ENCODE results near the gene DEFB115.
"Not testable (repeated sequence)": the region's sequence is repeated elsewhere in the genome, so short reads cannot be mapped to it uniquely, and the experiment has no call there.

The DEFB115 gene, protein sequence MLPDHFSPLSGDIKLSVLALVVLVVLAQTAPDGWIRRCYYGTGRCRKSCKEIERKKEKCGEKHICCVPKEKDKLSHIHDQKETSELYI

DNA sequence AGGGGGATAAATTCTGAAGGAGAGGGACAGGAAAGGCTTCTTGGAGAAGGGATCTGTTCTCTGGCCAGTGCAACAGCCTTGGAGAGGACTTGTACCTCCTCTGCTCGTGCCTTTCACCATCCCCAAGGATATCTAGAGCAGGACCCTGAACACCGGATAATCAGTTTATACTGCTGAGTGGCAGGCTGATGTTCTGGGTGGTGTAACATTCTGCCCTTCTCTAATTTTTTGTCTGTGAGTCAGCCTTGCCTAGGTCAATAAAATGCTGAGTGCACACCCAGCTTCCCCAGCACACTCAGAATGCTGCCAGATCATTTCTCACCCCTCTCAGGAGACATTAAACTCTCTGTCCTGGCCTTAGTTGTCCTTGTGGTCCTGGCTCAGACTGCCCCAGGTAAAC is at the start of gene DEFB115:
TSS of gene DEFB115 (plus strand) at position 301 of the 400 bp plus-strand sequence. CDS start at position 301, 0 bp downstream.
- H3K4me3 ChIP-seq, result no peak within 1 kb of the TSS
- no peak for DNase-seq (ENCODE audit: low spot score in 2 of 2)
- no peaks in the 10 kb centered on the region for H3K27me3 ChIP-seq (ENCODE audit: low read depth)
- no peaks in the 10 kb centered on the region for H3K9me3 ChIP-seq
- no peaks in the 10 kb centered on the region for H3K36me3 ChIP-seq (replicated peaks)
- no peaks in the 10 kb centered on the region for H3K4me1 ChIP-seq
- in situ Hi-C loops (cut with MboI; ENCODE audit: low sequenced_read_pairs), result no loop called here

DNA sequence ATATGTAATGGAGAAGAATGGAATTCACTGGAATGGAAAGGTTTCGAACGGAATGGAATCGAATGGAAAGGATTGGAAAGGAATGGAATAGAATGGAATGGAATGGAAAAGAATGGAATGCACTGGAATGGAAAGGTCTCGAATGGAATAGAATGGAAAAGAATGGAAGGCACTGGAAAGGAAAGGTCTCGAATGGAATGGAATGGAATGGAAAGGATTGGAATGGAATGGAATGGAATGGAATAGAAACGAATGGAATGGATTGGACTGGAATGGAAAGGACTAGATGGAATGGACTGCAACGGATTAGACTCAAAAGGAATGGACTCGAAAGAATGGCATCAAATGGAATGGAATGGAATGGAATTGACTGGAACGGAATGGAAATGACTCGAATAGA is 20.5 kb upstream of the DEFB115 start:
- no peak for DNase-seq (ENCODE audit: low spot score in 2 of 2)
- H3K4me3 ChIP-seq, result no peak overlapping the region
- no peaks in the 10 kb centered on the region for H3K4me1 ChIP-seq
- in situ Hi-C loops (cut with MboI; ENCODE audit: low sequenced_read_pairs), result no loop called here
- no peaks in the 10 kb centered on the region for H3K36me3 ChIP-seq (replicated peaks)
- peaks cover 11% of the 10 kb centered on the region for H3K9me3 ChIP-seq
- H3K27me3 ChIP-seq (ENCODE audit: low read depth), result no peaks in the 10 kb centered on the region

DNA sequence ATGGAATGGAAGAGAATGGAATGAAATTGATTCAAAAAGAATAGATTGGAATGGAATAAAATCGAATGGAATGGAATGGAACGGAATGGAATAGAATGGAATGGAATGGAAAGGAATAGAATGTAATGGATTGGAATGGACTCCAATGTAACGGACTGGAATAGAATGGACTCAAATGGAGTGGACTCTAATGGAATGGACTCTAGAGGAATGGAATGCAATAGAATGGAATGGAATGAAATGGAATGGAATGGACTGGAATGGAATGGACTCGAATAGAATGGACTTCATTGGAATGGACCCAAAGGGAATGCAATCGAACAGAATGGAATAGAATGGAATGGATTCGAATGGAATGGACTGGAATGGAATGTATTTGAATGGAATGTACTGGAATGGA is 19.7 kb upstream of the DEFB115 start:
- H3K27me3 ChIP-seq (ENCODE audit: low read depth), result no peaks in the 10 kb centered on the region
- DNase-seq (ENCODE audit: low spot score in 2 of 2), result no peak
- in situ Hi-C loops (cut with MboI; ENCODE audit: low sequenced_read_pairs), result no loop called here
- H3K4me1 ChIP-seq, result no peaks in the 10 kb centered on the region
- H3K9me3 ChIP-seq, result peaks cover 12% of the 10 kb centered on the region
- no peaks in the 10 kb centered on the region for H3K36me3 ChIP-seq (replicated peaks)
- no peak overlapping the region for H3K4me3 ChIP-seq

DNA sequence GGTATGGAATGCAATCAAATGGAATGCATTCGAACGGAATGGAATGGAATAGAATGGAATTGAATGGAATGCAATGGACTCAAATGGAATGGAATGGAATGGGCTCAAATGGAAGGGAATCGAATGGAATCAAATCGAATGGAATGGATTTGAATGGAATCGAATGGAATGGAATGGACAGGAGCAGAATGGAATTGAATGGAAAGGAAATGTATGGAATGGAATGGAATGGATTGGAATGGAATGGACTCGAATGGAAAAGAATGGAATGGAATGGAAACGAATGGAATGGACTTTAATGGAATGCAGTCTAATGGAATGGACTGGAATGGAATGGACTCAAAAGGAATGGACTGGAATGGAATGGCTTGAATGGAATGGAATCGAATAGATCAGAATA is 18.3 kb upstream of the DEFB115 start:
- Histone ChIP-seq H3K27me3 (ENCODE audit: low read depth) (no peaks in the 10 kb centered on the region), H3K36me3 (replicated peaks) (no peaks in the 10 kb centered on the region), H3K4me1 (no peaks in the 10 kb centered on the region), H3K4me3 (no peak overlapping the region), H3K9me3 (peaks cover 9% of the 10 kb centered on the region)
- in situ Hi-C loops (cut with MboI; ENCODE audit: low sequenced_read_pairs), result no loop called here
- DNase-seq (ENCODE audit: low spot score in 2 of 2), result no peak

DNA sequence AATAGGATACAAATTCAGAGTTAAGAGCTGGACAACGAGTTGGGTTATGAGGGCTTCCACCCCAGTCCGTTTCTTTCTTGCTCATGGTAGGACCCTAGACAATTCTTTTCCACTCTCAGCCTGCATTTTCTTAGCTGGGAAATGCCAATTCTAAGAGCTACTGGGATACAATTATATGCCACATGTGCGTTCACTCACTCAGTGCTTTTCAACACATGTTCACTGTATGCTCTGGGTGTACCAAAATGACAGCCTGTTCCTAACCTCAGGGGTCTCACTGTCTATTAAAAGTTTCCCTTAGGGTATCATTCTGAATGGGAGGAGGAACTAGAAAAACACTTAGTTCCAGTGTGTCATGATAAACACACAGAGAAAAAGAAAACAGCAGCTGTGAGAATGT is 505 bp upstream of the DEFB115 start:
- DNase-seq (ENCODE audit: low spot score in 2 of 2), result no peak
- Histone ChIP-seq H3K27me3 (ENCODE audit: low read depth) (no peaks in the 10 kb centered on the region), H3K9me3 (no peaks in the 10 kb centered on the region), H3K4me1 (no peaks in the 10 kb centered on the region), H3K36me3 (replicated peaks) (no peaks in the 10 kb centered on the region), H3K4me3 (no peak overlapping the region)
- in situ Hi-C loops (cut with MboI; ENCODE audit: low sequenced_read_pairs), result no loop called here

DNA sequence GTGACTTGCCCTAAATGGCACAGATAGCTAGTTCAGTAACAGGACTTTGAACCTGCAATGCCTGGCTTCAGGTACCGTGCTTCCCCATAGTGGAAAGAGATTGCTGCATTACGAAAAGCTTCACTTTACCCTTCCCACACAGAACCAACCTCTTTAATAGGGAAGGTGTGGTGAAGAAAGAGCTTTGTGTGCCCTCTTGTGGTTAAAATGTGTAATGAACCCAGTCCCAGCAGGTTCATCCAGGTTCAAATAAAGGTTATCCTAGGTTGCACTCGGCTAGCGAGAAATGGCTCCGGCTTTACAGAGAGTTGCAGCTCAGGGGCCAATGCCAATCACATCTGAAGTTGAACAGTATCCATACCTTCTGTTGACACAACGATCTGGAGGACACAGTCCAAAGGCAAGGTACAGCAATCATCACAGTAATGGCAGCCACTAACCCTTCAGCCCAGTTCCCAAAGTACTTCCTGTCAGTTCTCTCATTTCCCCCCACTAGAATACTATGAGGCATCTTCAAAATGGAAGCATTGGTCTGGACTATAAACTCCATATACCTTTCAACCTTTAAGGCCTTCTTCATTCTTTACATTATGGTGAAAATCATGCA is 3.0 kb downstream of the DEFB115 start:
- no peaks in the 10 kb centered on the region for H3K4me1 ChIP-seq
- no peaks in the 10 kb centered on the region for H3K27me3 ChIP-seq (ENCODE audit: low read depth)
- H3K36me3 ChIP-seq (replicated peaks), result no peaks in the 10 kb centered on the region
- in situ Hi-C loops (cut with MboI; ENCODE audit: low sequenced_read_pairs), result no loop called here
- no peak overlapping the region for H3K4me3 ChIP-seq
- peak; percentile 45 to 49 for DNase-seq (ENCODE audit: low spot score in 2 of 2)
- H3K9me3 ChIP-seq, result no peaks in the 10 kb centered on the region

DNA sequence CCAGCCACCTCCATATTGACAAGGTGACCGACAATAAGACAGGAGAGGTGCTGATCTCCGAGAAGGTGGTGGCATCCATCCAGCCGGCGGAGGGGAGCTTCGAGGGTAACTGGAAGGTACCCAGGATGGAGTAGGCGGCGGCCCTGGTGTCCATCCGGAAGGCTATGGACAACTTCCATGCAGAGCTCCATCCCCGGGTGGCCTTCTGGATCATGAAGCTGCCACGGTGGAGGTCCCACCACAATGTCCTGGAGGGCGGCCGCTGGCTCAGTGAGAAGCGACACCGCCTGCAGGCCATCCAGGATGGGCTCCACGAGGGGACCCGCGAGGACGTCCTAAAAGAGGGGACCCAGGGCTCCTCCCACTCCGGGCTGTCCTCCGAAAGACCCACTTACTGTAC is 17.0 kb downstream of the DEFB115 start:
- in situ Hi-C loops (cut with MboI; ENCODE audit: low sequenced_read_pairs), result no loop called here
- no peaks in the 10 kb centered on the region for H3K9me3 ChIP-seq
- no peaks in the 10 kb centered on the region for H3K4me1 ChIP-seq
- no peaks in the 10 kb centered on the region for H3K27me3 ChIP-seq (ENCODE audit: low read depth)
- H3K36me3 ChIP-seq (replicated peaks), result no peaks in the 10 kb centered on the region
- DNase-seq (ENCODE audit: low spot score in 2 of 2), result no peak
- H3K4me3 ChIP-seq, result no peak overlapping the region

DNA sequence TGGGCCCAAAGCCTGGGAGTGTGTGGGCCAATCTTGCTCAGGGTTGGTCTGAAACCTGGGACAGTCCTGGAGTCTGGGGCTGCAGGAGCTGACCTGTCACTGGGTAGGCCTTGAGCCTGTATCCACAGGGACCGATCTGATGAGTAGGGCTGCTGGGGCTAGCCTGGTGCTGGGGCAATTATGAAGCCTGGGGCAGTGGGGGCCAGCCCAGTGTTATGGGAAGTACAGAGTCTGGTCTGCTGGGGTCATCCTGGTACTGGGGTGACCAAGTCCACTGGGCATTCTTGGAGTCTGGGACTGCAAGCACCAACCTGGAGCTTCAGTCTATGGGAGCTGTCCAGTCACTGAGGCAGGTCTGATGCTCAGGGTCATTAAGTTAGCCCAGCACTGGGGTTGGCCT is 20.7 kb downstream of the DEFB115 start:
- no peaks in the 10 kb centered on the region for H3K9me3 ChIP-seq
- in situ Hi-C loops (cut with MboI; ENCODE audit: low sequenced_read_pairs), result no loop called here
- H3K4me1 ChIP-seq, result no peaks in the 10 kb centered on the region
- no peaks in the 10 kb centered on the region for H3K36me3 ChIP-seq (replicated peaks)
- no peak for DNase-seq (ENCODE audit: low spot score in 2 of 2)
- H3K27me3 ChIP-seq (ENCODE audit: low read depth), result no peaks in the 10 kb centered on the region
- H3K4me3 ChIP-seq, result no peak overlapping the region

DNA sequence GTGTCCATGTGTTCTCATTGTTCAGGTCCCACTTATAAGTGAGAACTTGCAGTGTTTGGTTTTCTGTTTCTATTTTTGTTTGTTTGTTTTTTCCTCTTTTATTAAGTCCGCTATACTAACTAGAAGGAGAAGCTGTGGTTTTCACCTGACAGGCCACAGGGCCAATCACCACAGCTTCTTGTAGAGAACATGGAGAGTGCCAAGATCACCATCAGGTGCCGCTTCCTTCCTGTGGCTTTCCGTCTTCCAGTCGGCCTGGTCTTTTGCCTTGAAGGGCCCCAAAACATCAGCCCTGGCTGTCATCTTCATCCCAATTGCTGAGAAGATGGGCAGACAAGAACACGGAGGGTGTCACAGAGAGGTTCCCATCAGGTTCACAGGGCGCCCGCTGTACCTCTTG is 27.5 kb downstream of the DEFB115 start:
- DNase-seq (ENCODE audit: low spot score in 2 of 2); H3K36me3 ChIP-seq (replicated peaks); H3K4me3 ChIP-seq; H3K4me1 ChIP-seq; H3K27me3 ChIP-seq (ENCODE audit: low read depth); H3K9me3 ChIP-seq; in situ Hi-C loops (cut with MboI; ENCODE audit: low sequenced_read_pairs): not testable (repeated sequence)

DNA sequence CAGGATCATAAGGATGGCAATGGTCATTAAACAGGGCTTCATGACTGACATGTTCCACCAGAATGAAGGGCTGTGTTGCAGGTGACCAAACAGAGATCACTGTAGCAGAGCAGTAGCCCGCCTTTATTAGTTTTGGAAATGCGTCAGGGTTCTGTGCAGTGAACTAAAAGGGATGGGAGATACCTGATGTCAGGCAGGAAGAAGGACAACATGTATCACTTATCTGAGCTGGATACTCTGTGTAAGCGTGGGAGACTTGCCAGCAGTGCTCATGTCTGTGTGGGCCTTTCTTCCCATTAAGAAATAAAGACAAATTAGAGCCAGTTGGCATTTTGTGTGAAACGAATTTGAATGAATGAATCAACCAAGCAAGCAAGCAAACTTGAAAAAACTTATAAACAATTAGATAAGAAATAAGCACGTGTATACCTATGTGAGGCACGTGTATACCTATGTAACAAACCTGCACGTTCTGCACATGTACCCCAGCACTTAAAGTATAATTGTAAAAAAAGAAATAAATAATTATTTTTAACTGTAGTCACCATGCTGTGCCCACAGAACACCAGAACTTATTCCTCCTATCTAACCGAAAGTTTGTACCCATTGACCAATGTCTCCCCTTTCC is 51.2 kb downstream of the DEFB115 start, which contains the start of gene DEFB116:
TSS of gene DEFB116 (minus strand) at position 51 of the 628 bp plus-strand sequence. CDS start at position 51, 0 bp downstream.
- DNase-seq (ENCODE audit: low spot score in 2 of 2), result no peak
- Histone ChIP-seq H3K4me3 (no peak within 1 kb of the TSS), H3K9me3 (no peaks in the 10 kb centered on the region), H3K4me1 (no peaks in the 10 kb centered on the region), H3K36me3 (replicated peaks) (no peaks in the 10 kb centered on the region), H3K27me3 (ENCODE audit: low read depth) (no peaks in the 10 kb centered on the region)
- in situ Hi-C loops (cut with MboI; ENCODE audit: low sequenced_read_pairs), result no loop called here
